HS-27A (cell line): Measurements from ENCODE around the gene VPREB3.
"Not testable (repeated sequence)": the region's sequence is repeated elsewhere in the genome, so short reads cannot be mapped to it uniquely, and the experiment has no call there.

Source experiments
- DNase-seq: peaks from one replicate; pipeline ENCODE4 v3.0.0-alpha.2; 2012; ENCODE audit warnings: low read depth, missing footprints

VPREB3 gene

GRCh38 chr22:23742505-23743264 lies 11.5 kb downstream of the VPREB3 start:
- DNase-seq: no peak

GRCh38 chr22:23737696-23738095 lies 16.5 kb downstream of the VPREB3 start:
- no peak for DNase-seq

GRCh38 chr22:23728108-23728507 lies 26.1 kb downstream of the VPREB3 start:
- not testable (repeated sequence) for DNase-seq

GRCh38 chr22:23722724-23723123 lies 31.5 kb downstream of the VPREB3 start:
- DNase-seq: no peak

GRCh38 chr22:23722160-23722559 lies 32.1 kb downstream of the VPREB3 start:
- DNase-seq: no peak

- no peak for DNase-seq
Observed at GRCh38 chr22:23720855-23721254, 33.4 kb downstream of the VPREB3 start.

GRCh38 chr22:23718371-23719165 lies 35.7 kb downstream of the VPREB3 start:
- DNase-seq: no peak

GRCh38 chr22:23716811-23717801 lies 37.1 kb downstream of the VPREB3 start:
- DNase-seq: peak; percentile 49

- no peak for DNase-seq
Observed at GRCh38 chr22:23715806-23716375, 38.3 kb downstream of the VPREB3 start.

GRCh38 chr22:23714596-23715578 lies 39.3 kb downstream of the VPREB3 start:
- DNase-seq: no peak

- DNase-seq: no peak
Observed at GRCh38 chr22:23713696-23714595, 40.3 kb downstream of the VPREB3 start.

- no peak for DNase-seq
Observed at GRCh38 chr22:23712256-23712655, 42.0 kb downstream of the VPREB3 start.

GRCh38 chr22:23709107-23709506 lies 45.1 kb downstream of the VPREB3 start:
- DNase-seq: no peak

- DNase-seq: no peak
Observed at GRCh38 chr22:23708270-23708669, 46.0 kb downstream of the VPREB3 start.

- DNase-seq: no peak
Observed at GRCh38 chr22:23705358-23705757, 48.9 kb downstream of the VPREB3 start.

- no peak for DNase-seq
Observed at GRCh38 chr22:23704829-23705228, 49.4 kb downstream of the VPREB3 start.

GRCh38 chr22:23704062-23704461 lies 50.2 kb downstream of the VPREB3 start:
- no peak for DNase-seq
